Mucosa of descending colon (tissue), 3 donors: Measurements from ENCODE around the gene BCL2. TPM values are rescaled to one million over a fixed set of nuclear protein-coding genes. Genes with fewer than 3 reads are reported as not detected.

ENCODE experiments used
- ATAC-seq: fragments of 200-7000 bp; cut with Tn5 transposase; one replicate; pipeline ENCODE4 v1.9.1; 2020; ENCODE audit warnings: mild to moderate bottlenecking, moderate library complexity
- DNase-seq, 3 donors: peaks; one replicate each; pipeline ENCODE4 v3.0.0-alpha.2; 2020
- H3K36me3 ChIP-seq: fragments of 200-600 bp; one replicate; pipeline ENCODE4 v1.8.0; 2021; ENCODE audit warnings: low read depth, mild to moderate bottlenecking
- H3K4me1 ChIP-seq: fragments of 200-600 bp; one replicate; pipeline ENCODE4 v1.8.0; 2021; ENCODE audit warnings: low read depth, mild to moderate bottlenecking
- H3K4me3 ChIP-seq: fragments of 200-600 bp; one replicate; pipeline ENCODE4 v1.8.0; 2021; ENCODE audit warnings: mild to moderate bottlenecking
- H3K9me3 ChIP-seq: fragments of 200-600 bp; one replicate; pipeline ENCODE4 v1.8.0; 2021; ENCODE audit warnings: mild to moderate bottlenecking
- intact Hi-C, 2 donors: fragments of 100-400 bp; cut with DNase I in 1 of 2; cut with micrococcal nuclease in 1 of 2; formaldehyde crosslinking; loops; one replicate each; pipeline versions ENCODE4 v1.11.0 to v1.11.1; 2022; cut with DNase I, micrococcal nuclease
- total RNA-seq, 3 donors: library from RNA; stranded (reverse); fragmentation: NEBNext Ultra II Directional in 2 of 3; extraction: Animal tissue kit (Norgen Biotek cat#: 25700) in 2 of 3; gene quantifications; one replicate each; pipeline versions ENCODE4 v1.2.1 to v1.2.4, GENCODE V29; 2021 to 2023
- TF ChIP-seq, protein P1 (sequence below): fragments of 200-600 bp; IDR thresholded peaks from one replicate; pipeline ENCODE4 v1.8.0; 2022; ENCODE audit warnings: antibody characterized with exemption, mild to moderate bottlenecking
- donor health status: DM: no; HTN: no; CAD: no; lungs with moderate emphysema.
- donor health status: DM: no; HTN: no; CAD: no.
- donor health status: DM: no; HTN: yes; CAD: no.

BCL2 gene
- total RNA-seq, 3 donors from 2014 or later, result 17.7 to 25.7 (median 20.5) TPM

DNA sequence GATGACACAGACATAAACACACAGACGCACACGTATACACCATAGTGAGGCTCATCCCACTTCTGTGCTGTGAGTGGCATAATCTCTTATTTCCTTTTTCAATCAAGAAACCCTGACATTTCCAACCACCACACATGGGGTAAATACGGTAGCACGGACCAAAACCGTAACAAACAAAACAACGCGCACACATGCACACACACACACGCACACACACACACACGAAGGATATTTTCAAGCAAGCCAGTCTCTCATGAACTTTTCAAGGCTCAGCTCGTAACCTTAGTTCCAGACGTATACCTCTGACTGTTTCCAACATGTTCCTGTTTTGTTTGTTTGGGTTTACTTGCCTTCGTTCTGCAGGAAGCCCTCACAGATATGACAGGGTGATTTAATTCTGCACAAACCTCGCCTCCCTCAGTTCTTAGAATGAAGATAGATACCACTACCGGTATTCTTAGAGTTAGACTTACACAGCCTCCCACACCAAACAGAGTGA, 119.8 kb downstream of the BCL2 start:
- DNase-seq, result no peak
- intact Hi-C loops, result no loop called here
- no peak overlapping the region for H3K4me3 ChIP-seq

DNA sequence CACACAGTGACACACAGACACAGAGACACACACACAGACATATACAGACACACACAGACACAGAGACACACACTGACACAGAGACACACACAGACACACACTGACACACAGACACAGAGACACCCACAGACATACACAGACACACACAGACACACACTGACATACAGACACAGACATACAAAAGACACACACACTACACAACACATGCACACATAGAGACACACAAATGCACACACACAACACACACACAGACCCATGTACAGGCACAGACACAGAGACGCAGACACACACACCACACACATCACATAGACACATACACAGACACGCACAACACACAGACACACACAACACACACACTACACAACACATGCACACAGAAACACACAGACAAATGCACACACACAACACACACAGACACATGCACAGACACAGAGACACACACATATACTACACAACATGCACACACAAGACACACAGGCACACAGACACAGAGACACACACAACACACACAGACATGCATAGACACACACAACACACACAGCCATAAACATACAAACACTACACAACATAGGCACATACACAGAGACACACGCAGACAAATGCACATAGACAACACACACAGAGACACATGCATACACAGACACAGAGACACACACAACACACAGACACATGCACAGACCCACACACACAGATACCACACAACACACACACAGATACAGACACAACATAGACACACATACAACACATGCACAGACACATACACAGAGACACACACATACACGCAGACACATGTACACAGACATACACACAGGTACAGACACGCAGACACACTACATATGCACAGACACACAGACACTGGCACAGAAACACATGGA, 120.5 kb downstream of the BCL2 start:
- DNase-seq (no peak), ATAC-seq (no peak)
- Histone ChIP-seq H3K4me3 (no peak overlapping the region), H3K4me1 (peaks cover 18% of the 10 kb centered on the region), H3K9me3 (no peaks in the 10 kb centered on the region), H3K36me3 (no peaks in the 10 kb centered on the region)
- intact Hi-C loops, result no loop called here
- TF ChIP-seq, protein P1, sequence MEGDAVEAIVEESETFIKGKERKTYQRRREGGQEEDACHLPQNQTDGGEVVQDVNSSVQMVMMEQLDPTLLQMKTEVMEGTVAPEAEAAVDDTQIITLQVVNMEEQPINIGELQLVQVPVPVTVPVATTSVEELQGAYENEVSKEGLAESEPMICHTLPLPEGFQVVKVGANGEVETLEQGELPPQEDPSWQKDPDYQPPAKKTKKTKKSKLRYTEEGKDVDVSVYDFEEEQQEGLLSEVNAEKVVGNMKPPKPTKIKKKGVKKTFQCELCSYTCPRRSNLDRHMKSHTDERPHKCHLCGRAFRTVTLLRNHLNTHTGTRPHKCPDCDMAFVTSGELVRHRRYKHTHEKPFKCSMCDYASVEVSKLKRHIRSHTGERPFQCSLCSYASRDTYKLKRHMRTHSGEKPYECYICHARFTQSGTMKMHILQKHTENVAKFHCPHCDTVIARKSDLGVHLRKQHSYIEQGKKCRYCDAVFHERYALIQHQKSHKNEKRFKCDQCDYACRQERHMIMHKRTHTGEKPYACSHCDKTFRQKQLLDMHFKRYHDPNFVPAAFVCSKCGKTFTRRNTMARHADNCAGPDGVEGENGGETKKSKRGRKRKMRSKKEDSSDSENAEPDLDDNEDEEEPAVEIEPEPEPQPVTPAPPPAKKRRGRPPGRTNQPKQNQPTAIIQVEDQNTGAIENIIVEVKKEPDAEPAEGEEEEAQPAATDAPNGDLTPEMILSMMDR, result no peak

More for the DNA sequence above, 119.8 kb downstream of the BCL2 start:
- no peaks in the 10 kb centered on the region for H3K36me3 ChIP-seq
- no peaks in the 10 kb centered on the region for H3K9me3 ChIP-seq
- ATAC-seq, result peak; percentile 29
- H3K4me1 ChIP-seq, result peaks cover 17% of the 10 kb centered on the region
- TF ChIP-seq, protein P1, result no peak

DNA sequence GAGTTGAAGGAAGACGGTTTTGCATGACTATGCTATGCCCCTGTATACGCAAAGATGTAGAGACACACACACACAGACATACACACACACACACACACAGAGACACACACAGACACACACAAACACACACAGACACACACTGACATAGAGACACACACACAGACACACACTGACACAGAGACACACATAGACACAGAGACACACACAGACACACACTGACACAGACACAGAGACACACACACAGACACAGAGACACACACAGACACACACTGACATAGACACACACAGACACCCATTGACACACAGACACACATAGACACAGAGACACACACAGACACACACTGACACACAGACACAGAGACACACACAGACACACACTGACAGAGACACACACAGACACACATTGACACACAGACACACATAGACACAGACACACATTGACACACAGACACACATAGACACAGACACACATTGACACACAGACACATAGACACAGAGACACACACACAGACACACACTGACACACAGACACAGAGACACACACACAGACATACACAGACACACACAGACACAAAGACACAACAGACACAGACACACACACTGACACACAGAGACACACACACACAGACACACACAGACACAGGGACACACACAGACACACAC, 121.3 kb downstream of the BCL2 start:
- intact Hi-C loops, result no loop called here
- Histone ChIP-seq H3K4me3 (no peak overlapping the region), H3K9me3 (no peaks in the 10 kb centered on the region), H3K36me3 (no peaks in the 10 kb centered on the region), H3K4me1 (peaks cover 18% of the 10 kb centered on the region)
- ATAC-seq (no peak), DNase-seq (no peak)
- TF ChIP-seq, protein P1, result no peak

DNA sequence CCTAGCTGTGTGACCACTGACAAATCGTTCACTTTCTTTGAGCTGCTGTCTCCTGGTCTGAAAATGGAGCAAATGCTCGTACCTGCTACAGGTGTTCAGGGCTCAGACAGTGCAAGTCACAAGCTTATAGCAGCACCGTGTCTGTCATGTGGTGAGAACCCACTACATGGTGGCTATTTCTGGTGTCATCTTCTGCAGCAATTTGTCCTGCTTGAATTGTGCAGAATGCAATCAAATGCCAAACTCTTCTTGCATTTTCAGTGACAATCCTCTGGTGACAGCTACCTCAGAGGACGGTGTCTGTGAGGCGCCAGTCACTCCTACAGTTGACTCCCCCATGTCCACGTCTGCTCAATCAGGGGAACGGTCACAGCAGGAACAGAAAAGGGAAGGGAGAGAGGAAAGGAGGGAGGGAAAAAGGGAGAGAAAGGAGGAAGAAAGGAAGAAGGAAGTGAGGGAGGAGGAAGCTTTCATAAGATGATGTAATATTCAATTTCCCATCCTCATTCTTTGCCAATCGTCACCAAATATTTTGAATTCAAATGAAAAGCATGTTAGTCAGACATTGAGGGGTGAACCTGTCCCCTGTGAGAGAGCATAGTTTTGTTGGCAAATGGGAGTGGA, 122.2 kb downstream of the BCL2 start:
- no peak for ATAC-seq
- no peak for DNase-seq
- Histone ChIP-seq H3K4me3 (no peak overlapping the region), H3K9me3 (no peaks in the 10 kb centered on the region), H3K36me3 (no peaks in the 10 kb centered on the region), H3K4me1 (peaks cover 18% of the 10 kb centered on the region)
- intact Hi-C loops, result no loop called here
- TF ChIP-seq, protein P1, result no peak

DNA sequence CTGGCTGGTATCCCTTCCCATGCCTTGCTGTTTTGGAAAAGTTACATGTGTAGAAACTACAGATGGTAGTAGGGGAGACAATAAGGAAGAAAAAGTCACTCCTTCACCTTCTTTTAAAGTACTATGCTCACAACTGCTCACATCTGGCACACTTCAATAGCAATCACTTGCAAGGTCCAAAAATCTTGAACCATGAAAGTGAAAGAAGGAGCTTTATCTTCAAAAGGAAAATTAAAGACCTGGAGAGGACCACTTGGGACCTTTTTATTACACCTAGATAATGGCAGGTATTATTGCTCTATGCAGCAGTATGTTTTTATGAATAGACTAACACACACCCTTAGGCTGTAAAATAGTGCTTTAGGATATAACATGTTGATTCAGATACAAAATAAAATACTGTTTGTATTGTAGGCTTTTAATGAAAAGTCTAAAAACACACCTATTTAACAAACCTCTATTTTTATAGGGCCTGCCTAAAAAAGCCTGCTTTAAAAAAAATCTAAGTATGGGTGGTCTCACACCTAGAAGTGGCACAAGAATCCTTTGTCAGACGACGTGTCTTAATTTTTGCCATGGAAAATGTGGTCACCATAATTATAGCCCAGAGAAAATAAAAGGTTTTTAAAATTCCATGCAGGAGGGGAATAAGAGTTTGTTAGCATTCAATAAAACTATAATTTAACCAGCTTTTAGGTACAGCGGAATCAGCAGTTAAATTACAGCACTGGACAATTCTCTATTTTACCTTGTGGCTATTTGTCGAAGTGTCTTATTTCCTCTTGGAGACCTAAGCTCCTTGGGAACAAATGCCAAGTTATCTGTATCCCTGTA, 124.0 kb downstream of the BCL2 start:
- H3K9me3 ChIP-seq, result no peaks in the 10 kb centered on the region
- TF ChIP-seq, protein P1, result no peak
- peaks cover 18% of the 10 kb centered on the region for H3K4me1 ChIP-seq
- intact Hi-C loops, result no loop called here
- no peaks in the 10 kb centered on the region for H3K36me3 ChIP-seq
- ATAC-seq, result peak; percentile 85
- no peak overlapping the region for H3K4me3 ChIP-seq
- DNase-seq, result peak in 1 of 3 donors; percentile 30
